ENCODE measurements around the gene OR2AG2. TPM values are rescaled to one million over a fixed set of nuclear protein-coding genes. Genes with fewer than 3 reads are reported as not detected.

OR2AG2 gene
- total RNA-seq, 4 donors from 2014 or later = not detected

- peak overlapping the region; percentile 59 to 79 (median 70) for H3K27ac ChIP-seq
Observed at GRCh38 chr11:6745465-6746015, 26.2 kb downstream of the OR2AG2 start.

GRCh38 chr11:6745018-6745417 lies 26.8 kb downstream of the OR2AG2 start:
- H3K9me3 ChIP-seq = no peaks in the 10 kb centered on the region
- in situ Hi-C loops (cut with MboI; ENCODE audit: low sequenced_read_pairs in 4 of 4) (no loop called here), intact Hi-C loops (cut with DNase I; ENCODE audit: low total_unique reads) (no loop called here)
- ATAC-seq = no peak
- H3K27ac ChIP-seq = peak overlapping the region in 3 of 4 donors; percentile 69 to 79 (median 71)
- TF ChIP-seq POLR2A (IDR thresholded peaks at IDR 0.05) (no peak), CTCF (IDR thresholded peaks at IDR 0.05 in 4 of 5, conservative IDR thresholded peaks at IDR 0.05 in 1 of 5) (no peak)
- no peaks in the 10 kb centered on the region for H3K27me3 ChIP-seq
- peaks cover 0 to 5% of the 10 kb centered on the region in 2 donors for H3K4me1 ChIP-seq
- no peaks in the 10 kb centered on the region for H3K36me3 ChIP-seq
- DNase-seq = no peak
- peak overlapping the region in 1 of 4 donors; percentile 41 for H3K4me3 ChIP-seq

More at GRCh38 chr11:6745465-6746015, 26.2 kb downstream of the OR2AG2 start:
- no peaks in the 10 kb centered on the region for H3K9me3 ChIP-seq
- in situ Hi-C loops (cut with MboI; ENCODE audit: low sequenced_read_pairs in 4 of 4) = no loop called here
- TF ChIP-seq CTCF (IDR thresholded peaks at IDR 0.05 in 4 of 5, conservative IDR thresholded peaks at IDR 0.05 in 1 of 5) (no peak), POLR2A (IDR thresholded peaks at IDR 0.05) (no peak)
- H3K27me3 ChIP-seq = no peaks in the 10 kb centered on the region
- H3K4me1 ChIP-seq = peaks cover 0 to 5% of the 10 kb centered on the region in 2 donors
- H3K4me3 ChIP-seq = peak overlapping the region; percentile 19 to 46 (median 32)
- intact Hi-C loops (cut with DNase I; ENCODE audit: low total_unique reads) = no loop called here
- H3K36me3 ChIP-seq = no peaks in the 10 kb centered on the region
- ATAC-seq (peak; percentile 16 to 44), DNase-seq (no peak)

- no peak overlapping the region for H3K4me3 ChIP-seq
- no peaks in the 10 kb centered on the region for H3K27me3 ChIP-seq
- peaks cover 0 to 5% of the 10 kb centered on the region in 2 donors for H3K4me1 ChIP-seq
- no peaks in the 10 kb centered on the region for H3K36me3 ChIP-seq
- no peaks in the 10 kb centered on the region for H3K9me3 ChIP-seq
- DNase-seq = no peak
- ATAC-seq = no peak
- in situ Hi-C loops (cut with MboI; ENCODE audit: low sequenced_read_pairs in 4 of 4) (no loop called here), intact Hi-C loops (cut with DNase I; ENCODE audit: low total_unique reads) (no loop called here)
- no peak overlapping the region for H3K27ac ChIP-seq
- TF ChIP-seq CTCF (IDR thresholded peaks at IDR 0.05 in 4 of 5, conservative IDR thresholded peaks at IDR 0.05 in 1 of 5) (no peak), POLR2A (IDR thresholded peaks at IDR 0.05) (no peak)
Observed at GRCh38 chr11:6742260-6742659, 29.5 kb downstream of the OR2AG2 start.

GRCh38 chr11:6738590-6738989 lies 33.2 kb downstream of the OR2AG2 start:
- no peak overlapping the region for H3K4me3 ChIP-seq
- no peak for DNase-seq
- in situ Hi-C loops (cut with MboI; ENCODE audit: low sequenced_read_pairs in 4 of 4) = no loop called here
- no peaks in the 10 kb centered on the region for H3K27me3 ChIP-seq
- no peaks in the 10 kb centered on the region for H3K9me3 ChIP-seq
- ATAC-seq = no peak
- no peaks in the 10 kb centered on the region for H3K4me1 ChIP-seq
- H3K27ac ChIP-seq = no peak overlapping the region
- H3K36me3 ChIP-seq = no peaks in the 10 kb centered on the region
- intact Hi-C loops (cut with DNase I; ENCODE audit: low total_unique reads) = no loop called here
- TF ChIP-seq POLR2A (IDR thresholded peaks at IDR 0.05) = no peak
- TF ChIP-seq CTCF (IDR thresholded peaks at IDR 0.05 in 4 of 5, conservative IDR thresholded peaks at IDR 0.05 in 1 of 5) = no peak

Measured in gastrocnemius medialis (tissue), 4 donors.